ENCODE measurements around the gene ZC3H18. TPM values are rescaled to one million over a fixed set of nuclear protein-coding genes. Genes with fewer than 3 reads are reported as not detected.

The ZC3H18 gene
- total RNA-seq, 6 experiments from 2014 or later = 8.7 to 22.8 (median 16.4) TPM

- Histone ChIP-seq H3K4me1 (peaks cover 0 to 12% (median 0%) of the 10 kb centered on the region in 4 donors), H3K9me3 (no peaks in the 10 kb centered on the region), H3K27me3 (no peaks in the 10 kb centered on the region), H3K27ac (no peak overlapping the region), H3K4me3 (no peak overlapping the region), H3K36me3 (no peaks in the 10 kb centered on the region)
- intact Hi-C loops (cut with DNase I) = loop anchor here in 1 of 2 donors (5.0 kb wide), 1 partner anchor 85 kb away; no protein-coding TSS in a partner anchor
- WGBS (ENCODE audit: insufficient coverage, low coverage, low lambda C conversion rate, missing lambda C conversion rate) = no CpG with 5 or more reads among the region's 9 CpGs
- no peak for TF ChIP-seq CTCF (IDR thresholded peaks at IDR 0.05)
- TF ChIP-seq POLR2A (IDR thresholded peaks at IDR 0.05) = no peak
- DNase-seq = peak in 1 of 3 donors; percentile 40
- ATAC-seq = peak; percentile 18 to 42 (median 31)
These were observed 43.4 kb upstream of the ZC3H18 start for GRCh38 chr16:88526906-88527185.

GRCh38 chr16:88527186-88527936 is 42.8 kb upstream of the ZC3H18 start:
- no peak overlapping the region for H3K27ac ChIP-seq
- ATAC-seq (peak; percentile 64 to 72 (median 68)), DNase-seq (peak in 1 of 3 donors; percentile 64)
- peaks cover 0 to 12% (median 0%) of the 10 kb centered on the region in 4 donors for H3K4me1 ChIP-seq
- intact Hi-C loops (cut with DNase I) = loop anchor here in 1 of 2 donors (5.0 kb wide), 1 partner anchor 85 kb away; no protein-coding TSS in a partner anchor
- no peaks in the 10 kb centered on the region for H3K27me3 ChIP-seq
- H3K9me3 ChIP-seq = no peaks in the 10 kb centered on the region
- TF ChIP-seq POLR2A (IDR thresholded peaks at IDR 0.05) (no peak), CTCF (IDR thresholded peaks at IDR 0.05) (peak; percentile 76 to 90 (median 83))
- WGBS (ENCODE audit: insufficient coverage, low coverage, low lambda C conversion rate, missing lambda C conversion rate) = 0% methylated on average over 2 of the region's 32 CpGs
- no peak overlapping the region for H3K4me3 ChIP-seq
- H3K36me3 ChIP-seq = no peaks in the 10 kb centered on the region

- Histone ChIP-seq H3K4me1 (peaks cover 0 to 12% (median 0%) of the 10 kb centered on the region in 4 donors), H3K4me3 (no peak overlapping the region), H3K9me3 (no peaks in the 10 kb centered on the region), H3K36me3 (no peaks in the 10 kb centered on the region), H3K27me3 (no peaks in the 10 kb centered on the region), H3K27ac (no peak overlapping the region)
- TF ChIP-seq POLR2A (IDR thresholded peaks at IDR 0.05) (no peak), CTCF (IDR thresholded peaks at IDR 0.05) (no peak)
- ATAC-seq (no peak), DNase-seq (peak in 1 of 3 donors; percentile 15)
- intact Hi-C loops (cut with DNase I) = loop anchor here in 1 of 2 donors (5.0 kb wide), 1 partner anchor 86 kb away; no protein-coding TSS in a partner anchor
- WGBS (ENCODE audit: insufficient coverage, low coverage, low lambda C conversion rate, missing lambda C conversion rate) = 80% methylated on average over 11 of the region's 30 CpGs
These were observed 42.1 kb upstream of the ZC3H18 start for GRCh38 chr16:88527937-88528743.

- no peak for TF ChIP-seq CTCF (IDR thresholded peaks at IDR 0.05)
- no peak for TF ChIP-seq POLR2A (IDR thresholded peaks at IDR 0.05)
- no peak for ATAC-seq
- H3K9me3 ChIP-seq = no peaks in the 10 kb centered on the region
- no peaks in the 10 kb centered on the region for H3K27me3 ChIP-seq
- no peaks in the 10 kb centered on the region for H3K36me3 ChIP-seq
- intact Hi-C loops (cut with DNase I) = loop anchor here in 1 of 2 donors (5.0 kb wide), 1 partner anchor 87 kb away; no protein-coding TSS in a partner anchor
- 77% methylated on average over 3 of the region's 22 CpGs for WGBS (ENCODE audit: insufficient coverage, low coverage, low lambda C conversion rate, missing lambda C conversion rate)
- no peak overlapping the region for H3K4me3 ChIP-seq
- no peak overlapping the region for H3K27ac ChIP-seq
- DNase-seq = peak in 1 of 3 donors; percentile 17
- peaks cover 0 to 12% (median 0%) of the 10 kb centered on the region in 4 donors for H3K4me1 ChIP-seq
These were observed 41.3 kb upstream of the ZC3H18 start for GRCh38 chr16:88528902-88529318.

All from right lobe of liver (tissue), 6 donors.